SK-N-SH (cell line): ENCODE data around the gene ENTPD1. TPM values are rescaled to one million over a fixed set of nuclear protein-coding genes. Genes with fewer than 3 reads are reported as not detected.

Experiments used
- CTCF ChIA-PET: fragments of 300-600, 350-600 bp; formaldehyde crosslinking; extraction: SDS; loops from one replicate; lab custom pipeline; 2021; lab: Yijun Ruan, JAX
- POLR2A ChIA-PET: fragments of 350-600 bp; sonication (Branson Sonifier 250); formaldehyde crosslinking; extraction: SDS; loops from one replicate; lab custom pipeline; 2020; ENCODE audit warnings: antibody characterized with exemption, inconsistent platforms; lab: Yijun Ruan, JAX
- DNase-seq: peaks from one replicate; pipeline ENCODE4 v3.0.0; 2012
- H2AFZ ChIP-seq: fragments of 200-600 bp; sonication (generic); 2 replicates; pipeline ENCODE4 v1.8.1; 2016; ENCODE audit warnings: antibody characterized with exemption, mild to moderate bottlenecking, low read depth
- H3F3A ChIP-seq: fragments of 200-600 bp; sonication (generic); replicated peaks from 2 replicates; pipeline ENCODE3; 2016; ENCODE audit warnings: antibody characterized with exemption, mild to moderate bottlenecking; ENCODE audit not compliant: insufficient read depth
- H3K27ac ChIP-seq, 2 experiments: fragments of 200-500 bp in 1 of 2; fragments of 200-600 bp in 1 of 2; sonication (Bioruptor generic) in 1 of 2; sonication (generic), shearing (Covaris generic) in 1 of 2; 2 replicates each; pipeline versions ENCODE4 v1.5.1 to v1.6.1; 2014 to 2016; ENCODE audit warnings: low read depth in 2 of 2, inconsistent platforms in 1 of 2, low read length in 1 of 2, mild to moderate bottlenecking in 1 of 2, mixed read lengths in 1 of 2
- H3K27me3 ChIP-seq: fragments of 200-600 bp; sonication (generic), shearing (Covaris generic); 2 replicates; pipeline ENCODE4 v1.6.1; 2016; ENCODE audit warnings: mixed run types; ENCODE audit not compliant: insufficient read depth
- H3K36me3 ChIP-seq, 2 experiments: fragments of 200-500 bp in 1 of 2; fragments of 200-600 bp in 1 of 2; sonication (Bioruptor generic) in 1 of 2; sonication (generic) in 1 of 2; replicated peaks in 1 of 2; 2 replicates each; pipeline versions ENCODE3 to v1.5.1; 2014 to 2016; ENCODE audit warnings: low read length in 1 of 2, mild to moderate bottlenecking in 1 of 2; ENCODE audit not compliant: insufficient read depth in 2 of 2, control insufficient read depth in 1 of 2
- H3K4me1 ChIP-seq, 2 experiments: fragments of 200-500 bp in 1 of 2; fragments of 200-600 bp in 1 of 2; sonication (Bioruptor generic) in 1 of 2; sonication (generic), shearing (Covaris generic) in 1 of 2; 2 replicates each; pipeline versions ENCODE4 v1.5.1 to v1.6.1; 2014 to 2016; ENCODE audit warnings: low read depth in 1 of 2, low read length in 1 of 2, mixed run types in 1 of 2; ENCODE audit not compliant: insufficient read depth in 2 of 2, control insufficient read depth in 1 of 2
- H3K4me2 ChIP-seq: fragments of 200-600 bp; sonication (generic), shearing (Covaris generic); 2 replicates; pipeline ENCODE4 v1.6.1; 2017; ENCODE audit warnings: mixed run types
- H3K4me3 ChIP-seq, 2 experiments: fragments of 200-500 bp in 1 of 2; fragments of 200-600 bp in 1 of 2; sonication (Bioruptor generic) in 1 of 2; sonication (generic), shearing (Covaris generic) in 1 of 2; 2 replicates each; pipeline versions ENCODE4 v1.5.1 to v1.8.1; 2014 to 2016; ENCODE audit warnings: low read depth in 2 of 2, inconsistent platforms in 1 of 2, low read length in 1 of 2, mild to moderate bottlenecking in 1 of 2, mixed read lengths in 1 of 2, moderate library complexity in 1 of 2
- H3K79me2 ChIP-seq: fragments of 200-600 bp; sonication (generic); 2 replicates; pipeline ENCODE4 v1.8.1; 2017; ENCODE audit warnings: mild to moderate bottlenecking; ENCODE audit not compliant: insufficient read depth
- H3K9ac ChIP-seq: fragments of 200-600 bp; sonication (generic); 2 replicates; pipeline ENCODE4 v1.6.1; 2017; ENCODE audit warnings: mixed run types
- H3K9me2 ChIP-seq: fragments of 200-600 bp; sonication (generic); 2 replicates; pipeline ENCODE4 v1.6.1; 2017; ENCODE audit warnings: mixed run types
- H3K9me3 ChIP-seq: fragments of 200-600 bp; sonication (generic); 2 replicates; pipeline ENCODE4 v1.6.1; 2017; ENCODE audit warnings: mixed run types, mild to moderate bottlenecking, moderate library complexity
- H4K20me1 ChIP-seq: fragments of 200-600 bp; sonication (generic); 2 replicates; pipeline ENCODE4 v1.6.1; 2017; ENCODE audit warnings: mild to moderate bottlenecking, mixed run types; ENCODE audit not compliant: insufficient read depth
- CHD2 ChIP-seq: fragments of 150-350 bp; IDR thresholded peaks from 2 replicates; pipeline ENCODE4 v1.6.1; 2018; ENCODE audit warnings: low read length; ENCODE audit not compliant: partially characterized antibody
- EP300 ChIP-seq, 2 experiments: IDR thresholded peaks; 2 replicates each; pipeline versions ENCODE4 v1.4.0 to v1.6.1; 2012; ENCODE audit warnings: borderline replicate concordance in 1 of 2, low read depth in 1 of 2, low read length in 1 of 2
- FOXM1 ChIP-seq: IDR thresholded peaks from 2 replicates; pipeline ENCODE4 v1.4.0; 2012; ENCODE audit warnings: low read depth, mild to moderate bottlenecking
- GATA2 ChIP-seq: sonication (generic); formaldehyde crosslinking; IDR thresholded peaks from 2 replicates; pipeline ENCODE4 v1.5.0; 2020; ENCODE audit warnings: mild to moderate bottlenecking, missing genetic modification reagents
- JUND ChIP-seq: IDR thresholded peaks from 2 replicates; pipeline ENCODE4 v1.4.0; 2012
- MXI1 ChIP-seq: IDR thresholded peaks from 2 replicates; pipeline ENCODE4 v1.6.1; 2012; ENCODE audit warnings: mild to moderate bottlenecking, low read depth, low read length, improper control_type of control experiment
- NRF1 ChIP-seq: IDR thresholded peaks from 2 replicates; pipeline ENCODE4 v1.6.1; 2012; ENCODE audit warnings: low read depth, mild to moderate bottlenecking, low read length
- RAD21 ChIP-seq: IDR thresholded peaks from 2 replicates; pipeline ENCODE4 v1.6.1; 2012; ENCODE audit warnings: mild to moderate bottlenecking, low read length
- RXRA ChIP-seq: IDR thresholded peaks from 2 replicates; pipeline ENCODE4 v1.4.0; 2012; ENCODE audit warnings: low read depth, mild to moderate bottlenecking, borderline replicate concordance
- SIN3A ChIP-seq: IDR thresholded peaks from 2 replicates; pipeline ENCODE4 v1.6.1; 2012; ENCODE audit warnings: low read depth, mild to moderate bottlenecking, low read length, moderate library complexity, borderline replicate concordance
- SMC3 ChIP-seq: IDR thresholded peaks from 2 replicates; pipeline ENCODE4 v1.6.1; 2012; ENCODE audit warnings: low read depth, low read length, improper control_type of control experiment
- TAF1 ChIP-seq: IDR thresholded peaks from 2 replicates; pipeline ENCODE4 v1.6.1; 2012; ENCODE audit warnings: low read depth, mild to moderate bottlenecking, low read length, moderate library complexity, borderline replicate concordance
- TCF12 ChIP-seq: IDR thresholded peaks from 2 replicates; pipeline ENCODE4 v1.4.0; 2012
- ZBTB33 ChIP-seq: IDR thresholded peaks from 2 replicates; pipeline ENCODE4 v1.4.0; 2012; ENCODE audit warnings: low read depth, borderline replicate concordance
- WGBS: methylation state at CpG from one replicate; pipeline ENCODE4 v1.1.6; 2017; ENCODE audit warnings: low lambda C conversion rate; 5-methylcytosine and 5-hydroxymethylcytosine counted together
- polyA plus RNA-seq, 3 experiments: library from polyadenylated mRNA; depleted of rRNA; stranded (reverse); fragments of >200 nt; gene quantifications; 2 replicates each; pipeline ENCODE4 v1.2.3, GENCODE V29; 2012
- TF ChIP-seq, protein P1 (sequence below): IDR thresholded peaks from 2 replicates; pipeline ENCODE4; 2012
- TF ChIP-seq, protein P2 (sequence below): fragments of 200-600 bp; sonication (generic); IDR thresholded peaks from 2 replicates; pipeline ENCODE4 v1.6.1; 2017; ENCODE audit warnings: antibody characterized with exemption, mild to moderate bottlenecking, moderate library complexity

ENTPD1 gene
- polyA plus RNA-seq, 1 of the 3 experiments (the other 2 are of a cell fraction): 0.02 TPM

GRCh38 chr10:95832216-95833041 is 76.5 kb downstream of the ENTPD1 start:
- Histone ChIP-seq H3K4me1 (no peaks in the 10 kb centered on the region), H3K79me2 (no peaks in the 10 kb centered on the region), H3K4me2 (no peak overlapping the region), H3K9me2 (no peaks in the 10 kb centered on the region), H4K20me1 (no peaks in the 10 kb centered on the region), H3K4me3 (no peak overlapping the region), H3K27ac (no peak overlapping the region), H3K9ac (no peak overlapping the region), H2AFZ (no peak overlapping the region), H3F3A (no peaks in the 10 kb centered on the region), H3K27me3 (no peaks in the 10 kb centered on the region), H3K36me3 (no peaks in the 10 kb centered on the region), H3K9me3 (no peaks in the 10 kb centered on the region)
- no peak for DNase-seq
- WGBS: 56% methylated on average over 6 of the region's 6 CpGs
- POLR2A ChIA-PET: no interaction called here
- CTCF ChIA-PET: interaction anchor here (1.3 to 2.2 kb wide), 2 partner anchors 10 to 11 kb away, joined by 3 to 6 read pairs; no protein-coding TSS in a partner anchor
- TF ChIP-seq NRF1 (no peak), RXRA (no peak), ZBTB33 (no peak), MXI1 (no peak), CHD2 (no peak), TCF12 (no peak), FOXM1 (no peak), RAD21 (no peak), SIN3A (no peak), TAF1 (no peak), EP300 (IDR thresholded peaks at IDR 0.05; ENCODE audit: borderline replicate concordance in 1 of 2, low read depth in 1 of 2, low read length in 1 of 2) (no peak)
- TF ChIP-seq, all 33 proteins: peak for 0

GRCh38 chr10:95833042-95833610 is 77.2 kb downstream of the ENTPD1 start:
- Histone ChIP-seq H3K79me2 (no peaks in the 10 kb centered on the region), H3K9ac (no peak overlapping the region), H3K9me2 (no peaks in the 10 kb centered on the region), H3F3A (no peaks in the 10 kb centered on the region), H3K4me2 (no peak overlapping the region), H2AFZ (no peak overlapping the region), H3K27me3 (no peaks in the 10 kb centered on the region), H3K36me3 (no peaks in the 10 kb centered on the region), H3K4me3 (no peak overlapping the region), H3K27ac (no peak overlapping the region), H4K20me1 (no peaks in the 10 kb centered on the region), H3K9me3 (no peaks in the 10 kb centered on the region), H3K4me1 (no peaks in the 10 kb centered on the region)
- no peak for DNase-seq
- ChIA-PET CTCF (interaction anchor here (1.1 to 2.2 kb wide), 3 partner anchors 9 to 139 kb away, joined by 3 to 6 read pairs (median 3); partner anchors contain the start of gene TCTN3), POLR2A (no interaction called here)
- 5% methylated on average over 1 of the region's 1 CpG for WGBS
- no peak for TF ChIP-seq NRF1
- no peak for TF ChIP-seq JUND
- TF ChIP-seq, protein P1, sequence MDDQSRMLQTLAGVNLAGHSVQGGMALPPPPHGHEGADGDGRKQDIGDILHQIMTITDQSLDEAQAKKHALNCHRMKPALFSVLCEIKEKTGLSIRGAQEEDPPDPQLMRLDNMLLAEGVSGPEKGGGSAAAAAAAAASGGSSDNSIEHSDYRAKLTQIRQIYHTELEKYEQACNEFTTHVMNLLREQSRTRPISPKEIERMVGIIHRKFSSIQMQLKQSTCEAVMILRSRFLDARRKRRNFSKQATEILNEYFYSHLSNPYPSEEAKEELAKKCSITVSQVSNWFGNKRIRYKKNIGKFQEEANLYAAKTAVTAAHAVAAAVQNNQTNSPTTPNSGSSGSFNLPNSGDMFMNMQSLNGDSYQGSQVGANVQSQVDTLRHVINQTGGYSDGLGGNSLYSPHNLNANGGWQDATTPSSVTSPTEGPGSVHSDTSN: no peak
- no peak for TF ChIP-seq GATA2 (CRISPR knock-in tag)
- TF ChIP-seq, protein P2, sequence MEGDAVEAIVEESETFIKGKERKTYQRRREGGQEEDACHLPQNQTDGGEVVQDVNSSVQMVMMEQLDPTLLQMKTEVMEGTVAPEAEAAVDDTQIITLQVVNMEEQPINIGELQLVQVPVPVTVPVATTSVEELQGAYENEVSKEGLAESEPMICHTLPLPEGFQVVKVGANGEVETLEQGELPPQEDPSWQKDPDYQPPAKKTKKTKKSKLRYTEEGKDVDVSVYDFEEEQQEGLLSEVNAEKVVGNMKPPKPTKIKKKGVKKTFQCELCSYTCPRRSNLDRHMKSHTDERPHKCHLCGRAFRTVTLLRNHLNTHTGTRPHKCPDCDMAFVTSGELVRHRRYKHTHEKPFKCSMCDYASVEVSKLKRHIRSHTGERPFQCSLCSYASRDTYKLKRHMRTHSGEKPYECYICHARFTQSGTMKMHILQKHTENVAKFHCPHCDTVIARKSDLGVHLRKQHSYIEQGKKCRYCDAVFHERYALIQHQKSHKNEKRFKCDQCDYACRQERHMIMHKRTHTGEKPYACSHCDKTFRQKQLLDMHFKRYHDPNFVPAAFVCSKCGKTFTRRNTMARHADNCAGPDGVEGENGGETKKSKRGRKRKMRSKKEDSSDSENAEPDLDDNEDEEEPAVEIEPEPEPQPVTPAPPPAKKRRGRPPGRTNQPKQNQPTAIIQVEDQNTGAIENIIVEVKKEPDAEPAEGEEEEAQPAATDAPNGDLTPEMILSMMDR: no peak
- TF ChIP-seq SMC3: no peak
- no peak for TF ChIP-seq SIN3A
- TF ChIP-seq FOXM1: no peak
- TF ChIP-seq CHD2: no peak
